GM12892 (cell line): ENCODE measurements around the gene FAM83D.

Experiments used
- POLR2A ChIP-seq: IDR thresholded peaks from 2 replicates; pipeline ENCODE4 v1.6.1; 2011; ENCODE audit warnings: low read depth, low read length, control low read depth
- POLR2AphosphoS5 ChIP-seq: IDR thresholded peaks from 2 replicates; pipeline ENCODE4 v1.6.1; 2011; ENCODE audit warnings: low read depth, low read length, control low read depth
- TAF1 ChIP-seq: IDR thresholded peaks from 2 replicates; pipeline ENCODE4 v1.6.1; 2011; ENCODE audit warnings: low read depth, mild to moderate bottlenecking, control low read depth, low read length, borderline replicate concordance

DNA sequence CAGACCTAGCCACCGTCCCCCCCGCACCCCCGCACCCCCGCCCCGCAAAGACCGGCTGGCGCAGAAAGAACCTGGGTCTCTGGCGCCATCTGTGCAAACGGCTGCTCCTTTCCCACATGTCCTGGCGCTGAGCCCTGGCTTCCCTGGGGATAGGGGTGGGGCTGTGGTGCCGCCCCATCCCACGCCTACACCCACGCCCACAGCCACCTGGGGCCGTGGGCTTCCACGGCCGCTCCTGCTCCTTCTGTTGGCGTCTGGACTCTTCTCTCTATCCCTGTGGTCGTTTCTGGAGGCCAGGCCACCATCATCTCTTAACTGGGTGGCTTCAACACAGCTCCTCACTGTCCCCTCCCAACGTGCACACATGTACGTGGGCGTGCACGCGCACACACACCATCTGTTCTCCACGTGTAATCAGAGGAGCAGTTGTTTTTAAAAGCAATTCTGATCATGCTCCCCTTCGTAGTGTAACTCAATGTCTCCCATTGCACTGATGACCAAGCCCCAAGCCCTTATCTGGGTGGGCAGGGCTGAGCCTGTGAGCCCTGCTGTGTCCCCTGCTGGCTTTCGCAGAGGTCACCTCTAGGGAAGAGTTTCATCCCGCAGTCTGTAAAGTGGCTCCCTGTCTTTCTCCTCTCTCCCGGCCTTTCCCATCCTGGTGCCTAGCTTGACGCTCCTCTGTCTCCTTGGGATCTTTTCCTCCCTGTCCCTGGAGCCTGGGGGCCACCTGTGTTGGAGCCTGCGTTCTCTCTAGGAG is 31.9 kb upstream of the FAM83D start:
- no peak for TF ChIP-seq POLR2A
- TF ChIP-seq POLR2AphosphoS5: no peak
- TF ChIP-seq TAF1: no peak
